GM12878 (cell line): ENCODE measurements around the gene COL23A1. TPM values are rescaled to one million over a fixed set of nuclear protein-coding genes. Genes with fewer than 3 reads are reported as not detected.

Source experiments
- ATAC-seq: fragments of 200-7000 bp; cut with Tn5 transposase; 3 replicates; pipeline ENCODE4 v1.9.1; 2020; ENCODE audit warnings: mild to moderate bottlenecking, moderate library complexity
- BruUV-seq: library from RNA; stranded (reverse); fragments of 400-500 nt; replicated peaks from 2 replicates; lab custom pipeline; 2021; lab: Mats Ljungman, UMichigan
- CTCF ChIA-PET: fragments of 300-600 bp; sonication (Branson Sonifier 250); formaldehyde crosslinking; extraction: SDS; loops from one replicate; lab custom pipeline; 2021; ENCODE audit warnings: inconsistent platforms; lab: Yijun Ruan, JAX
- POLR2A ChIA-PET: fragments of 350-600 bp; formaldehyde crosslinking; extraction: SDS; loops from one replicate; lab custom pipeline; 2021; ENCODE audit warnings: inconsistent platforms; lab: Charles Lee
- RAD21 ChIA-PET: fragments of 300-600 bp; sonication (Branson Sonifier 250); formaldehyde crosslinking; loops from one replicate; lab custom pipeline; 2023; ENCODE audit warnings: antibody characterized with exemption; ENCODE audit not compliant: unreplicated experiment; lab: Charles Lee
- SMC1A ChIA-PET: fragments of 300-600 bp; sonication (Branson Sonifier 250); formaldehyde crosslinking; loops from one replicate; lab custom pipeline; 2023; ENCODE audit not compliant: unreplicated experiment, uncharacterized antibody; lab: Charles Lee
- DNase-seq: peaks from one replicate; pipeline ENCODE4 v3.0.0-alpha.2; 2011; ENCODE audit warnings: low read depth, low spot score
- FAIRE-seq: peaks from 3 replicates; lab custom pipeline; 2011; peaks lifted over from hg19 to GRCh38; lab: Jason Lieb, UNC
- H2AFZ ChIP-seq: 2 replicates; pipeline ENCODE4 v1.6.0; 2011; ENCODE audit warnings: low read depth, low read length, control low read depth; ENCODE audit not compliant: control insufficient read depth
- H3K27ac ChIP-seq: 2 replicates; pipeline ENCODE4 v1.5.1; 2011; ENCODE audit warnings: control low read depth; ENCODE audit not compliant: control insufficient read depth, insufficient read depth
- H3K27me3 ChIP-seq, 2 experiments: replicated peaks in 1 of 2; 2 replicates each; pipeline versions ENCODE4 v1.6.0 to v1.6.1; 2011; ENCODE audit warnings: low read length in 1 of 2; ENCODE audit not compliant: control insufficient read depth in 2 of 2, insufficient read depth in 2 of 2
- H3K36me3 ChIP-seq, 2 experiments: 2 replicates each; pipeline ENCODE4 v1.5.1; 2011; ENCODE audit warnings: low read length in 1 of 2; ENCODE audit not compliant: control insufficient read depth in 2 of 2, insufficient read depth in 2 of 2
- H3K4me1 ChIP-seq: 2 replicates; pipeline ENCODE4 v1.6.1; 2011; ENCODE audit warnings: mild to moderate bottlenecking, low read length, moderate library complexity, mixed read lengths; ENCODE audit not compliant: control insufficient read depth, insufficient read depth
- H3K4me2 ChIP-seq: 2 replicates; pipeline ENCODE4 v1.6.0; 2011; ENCODE audit warnings: control low read depth; ENCODE audit not compliant: control insufficient read depth, insufficient read depth
- H3K4me3 ChIP-seq: fragments of 200-600 bp; sonication (generic); 2 replicates; pipeline ENCODE4 v1.5.1; 2016
- H3K79me2 ChIP-seq: 2 replicates; pipeline ENCODE4 v1.6.0; 2011; ENCODE audit warnings: low read length; ENCODE audit not compliant: control insufficient read depth, insufficient read depth
- H3K9ac ChIP-seq: 2 replicates; pipeline ENCODE4 v1.8.0; 2011; ENCODE audit warnings: low read length, control low read depth, mixed read lengths; ENCODE audit not compliant: control insufficient read depth, insufficient read depth
- H3K9me3 ChIP-seq: replicated peaks from 3 replicates; pipeline ENCODE4 v1.5.1; 2011; ENCODE audit warnings: mild to moderate bottlenecking, low read length; ENCODE audit not compliant: control insufficient read depth, insufficient read depth
- H4K20me1 ChIP-seq: 2 replicates; pipeline ENCODE4 v1.6.0; 2011; ENCODE audit not compliant: control insufficient read depth, insufficient read depth
- ATF7 ChIP-seq: fragments of 450-650 bp; IDR thresholded peaks from 2 replicates; pipeline ENCODE4 v1.6.1; 2016; ENCODE audit warnings: low read depth, mild to moderate bottlenecking
- BHLHE40 ChIP-seq, 2 experiments: fragments of 450-650 bp in 1 of 2; IDR thresholded peaks; 2 replicates each; pipeline ENCODE4 v1.6.1; 2011 to 2017; ENCODE audit warnings: low read depth in 2 of 2, borderline replicate concordance in 1 of 2, improper control_type of control experiment in 1 of 2, low read length in 1 of 2, mild to moderate bottlenecking in 1 of 2
- CBX3 ChIP-seq: fragments of 200-600 bp; sonication (generic); IDR thresholded peaks from 2 replicates; pipeline ENCODE4 v1.6.1; 2016; ENCODE audit warnings: low read depth, borderline replicate concordance
- CHD2 ChIP-seq: IDR thresholded peaks from 2 replicates; pipeline ENCODE4 v1.6.1; 2011; ENCODE audit warnings: low read depth, low read length, improper control_type of control experiment, borderline replicate concordance
- CREB1 ChIP-seq: IDR thresholded peaks from 2 replicates; pipeline ENCODE4 v1.6.1; 2012; ENCODE audit warnings: low read depth, mild to moderate bottlenecking, inconsistent platforms
- FOXM1 ChIP-seq: IDR thresholded peaks from 2 replicates; pipeline ENCODE4 v1.6.1; 2012; ENCODE audit warnings: low read depth, mild to moderate bottlenecking, inconsistent platforms, low read length, moderate library complexity
- GATAD2B ChIP-seq: fragments of 450-650 bp; conservative IDR thresholded peaks from 2 replicates; pipeline ENCODE4 v1.6.1; 2017; ENCODE audit warnings: low read depth, mild to moderate bottlenecking, moderate library complexity
- PAX5 ChIP-seq: IDR thresholded peaks from 2 replicates; pipeline ENCODE4 v1.6.1; 2011; ENCODE audit warnings: low read depth, low read length, borderline replicate concordance
- PBX3 ChIP-seq: IDR thresholded peaks from 2 replicates; pipeline ENCODE4 v1.6.1; 2011; ENCODE audit warnings: mild to moderate bottlenecking, low read depth, low read length, moderate library complexity; ENCODE audit not compliant: insufficient replicate concordance
- RAD21 ChIP-seq: IDR thresholded peaks from 2 replicates; pipeline ENCODE4 v1.6.1; 2011; ENCODE audit warnings: mild to moderate bottlenecking, low read depth, low read length, moderate library complexity; ENCODE audit not compliant: insufficient read depth
- RBBP5 ChIP-seq: fragments of 200-600 bp; sonication (generic); conservative IDR thresholded peaks from 2 replicates; pipeline ENCODE4 v1.6.1; 2016
- RUNX3 ChIP-seq: IDR thresholded peaks from 2 replicates; pipeline ENCODE4 v1.6.1; 2012; ENCODE audit warnings: low read length, inconsistent platforms
- SPI1 ChIP-seq: IDR thresholded peaks from 2 replicates; pipeline ENCODE4 v1.6.1; 2011; ENCODE audit warnings: low read depth, mild to moderate bottlenecking, low read length, moderate library complexity, borderline replicate concordance; ENCODE audit not compliant: insufficient read depth
- USF1 ChIP-seq: IDR thresholded peaks from 2 replicates; pipeline ENCODE4 v1.6.1; 2011; ENCODE audit warnings: borderline replicate concordance, low read depth, mild to moderate bottlenecking, moderate library complexity, mixed read lengths, low read length; ENCODE audit not compliant: insufficient read depth; ENCODE audit errors: extremely low read length
- USF2 ChIP-seq: IDR thresholded peaks from 2 replicates; pipeline ENCODE4 v1.6.1; 2011; ENCODE audit warnings: low read depth, low read length, improper control_type of control experiment, borderline replicate concordance
- ZNF24 ChIP-seq: fragments of 450-650 bp; IDR thresholded peaks from 2 replicates; pipeline ENCODE4 v1.6.1; 2017; ENCODE audit warnings: antibody characterized with exemption, mild to moderate bottlenecking
- WGBS: methylation state at CpG from one replicate; pipeline ENCODE4 v1.1.6; 2016; ENCODE audit warnings: low lambda C conversion rate; ENCODE audit not compliant: insufficient replicate concordance, insufficient coverage; ENCODE audit errors: missing lambda C conversion rate; 5-methylcytosine and 5-hydroxymethylcytosine counted together
- in situ Hi-C: fragments of 300-500 bp; cut with MboI; formaldehyde crosslinking; loops from 9 replicates; pipeline ENCODE4 v1.14.3; 2018; ENCODE audit warnings: mixed read lengths
- intact Hi-C: fragments of 100-400 bp; cut with micrococcal nuclease; formaldehyde crosslinking; loops from one replicate; pipeline ENCODE4 v1.14.2; 2022; ENCODE audit not compliant: unreplicated experiment
- polyA plus RNA-seq, 11 experiments: library from polyadenylated mRNA; depleted of rRNA in 4 of 11; unstranded in 6 of 11; stranded (reverse) in 5 of 11; fragments of >200 nt; fragmentation: Nextera tagmentation in 4 of 11; fragmentation: Illumina TruSeq in 1 of 11; extraction: Ambion mirVana in 4 of 11; extraction: Trizol in 1 of 11; gene quantifications; 1 replicate in 1 of 11; 2 replicates in 10 of 11; pipeline versions ENCODE4 v1.2.1 to v1.2.3, GENCODE V29; 2011 to 2016; ENCODE audit warnings: inconsistent platforms in 2 of 11, missing spikeins in 2 of 11, low read depth in 1 of 11
- total RNA-seq, 4 experiments: library from RNA; depleted of rRNA in 3 of 4; stranded (reverse); fragments of >200 nt in 3 of 4; fragmentation: Illumina TruSeq in 1 of 4; extraction: Trizol in 1 of 4; gene quantifications; 2 replicates each; pipeline versions ENCODE4 v1.2.1 to v1.2.3, GENCODE V29; 2013 to 2021

Gene COL23A1
- total and polyA plus RNA-seq, 10 of the 15 experiments (the other 5 are each of a cell fraction or from before 2014, with no cell fraction given) = 0.03 to 0.83 (median 0.09) TPM; not detected in 5

GRCh38 chr5:178588769-178589168 is 1.4 kb downstream of the COL23A1 start:
- H3K36me3 ChIP-seq = no peaks in the 10 kb centered on the region
- no peaks in the 10 kb centered on the region for H3K79me2 ChIP-seq
- DNase-seq = no peak
- no peak for FAIRE-seq
- ATAC-seq = no peak
- H3K9ac ChIP-seq = no peak overlapping the region
- no peaks in the 10 kb centered on the region for H4K20me1 ChIP-seq
- no peaks in the 10 kb centered on the region for H3K4me1 ChIP-seq
- intact Hi-C loops = no loop called here
- no peak overlapping the region for H2AFZ ChIP-seq
- SMC1A ChIA-PET = no interaction called here
- TF ChIP-seq CREB1 = no peak
- no peak for TF ChIP-seq ATF7
- TF ChIP-seq USF2 = no peak
- TF ChIP-seq RUNX3 = no peak
- no peak for TF ChIP-seq ZNF24
- TF ChIP-seq SPI1 = no peak
- no peak for TF ChIP-seq USF1
- TF ChIP-seq BHLHE40 (IDR thresholded peaks at IDR 0.05; ENCODE audit: borderline replicate concordance in 1 of 2, low read depth in 2 of 2, low read length in 1 of 2) = no peak
- no peak for TF ChIP-seq CHD2
- TF ChIP-seq PBX3 = no peak
- no peak for TF ChIP-seq FOXM1
- no peak for TF ChIP-seq CBX3
- no peak for TF ChIP-seq GATAD2B
- TF ChIP-seq PAX5 = no peak
- no peak for TF ChIP-seq RAD21
- TF ChIP-seq RBBP5 = no peak
- TF ChIP-seq, all 136 proteins: peak for 0
- ChIA-PET POLR2A (interaction anchor here (0.5 kb wide), 1 partner anchor 9 kb away, joined by 4 read pairs; no protein-coding TSS in a partner anchor), RAD21 (no interaction called here), CTCF (no interaction called here)
- Histone ChIP-seq H3K27me3 (peaks cover 3% of the 10 kb centered on the region in 2 experiments; a peak in 1 of 4 replicates), H3K27ac (no peak overlapping the region), H3K9me3 (no peaks in the 10 kb centered on the region; the same call in 2 of the 3 replicates), H3K4me3 (no peak overlapping the region), H3K4me2 (no peak overlapping the region)
- no TSS peak for BruUV-seq
- 44% methylated on average over 8 of the region's 8 CpGs for WGBS
- in situ Hi-C loops = no loop called here
